GM12874 (cell line): ENCODE measurements around the gene NXNL1.

Experiments
- CTCF ChIP-seq: IDR thresholded peaks from 2 replicates; pipeline ENCODE4 v1.5.1; 2011; ENCODE audit warnings: low read depth, mild to moderate bottlenecking, control low read depth, low read length, moderate library complexity; ENCODE audit not compliant: insufficient read depth

The NXNL1 gene

GRCh38 chr19:17418710-17419109 lies 42.0 kb downstream of the NXNL1 start:
- TF ChIP-seq CTCF: no peak

GRCh38 chr19:17415121-17415520 lies 45.6 kb downstream of the NXNL1 start:
- no peak for TF ChIP-seq CTCF

GRCh38 chr19:17414097-17414496 lies 46.6 kb downstream of the NXNL1 start:
- no peak for TF ChIP-seq CTCF

- TF ChIP-seq CTCF: no peak
Observed at GRCh38 chr19:17411801-17412200, 48.9 kb downstream of the NXNL1 start.

- no peak for TF ChIP-seq CTCF
Observed at GRCh38 chr19:17409990-17410389, 50.7 kb downstream of the NXNL1 start.

GRCh38 chr19:17406887-17407196 lies 53.9 kb downstream of the NXNL1 start:
- no peak for TF ChIP-seq CTCF

GRCh38 chr19:17406046-17406886 lies 54.5 kb downstream of the NXNL1 start:
- no peak for TF ChIP-seq CTCF
